GM20000 (cell line): ENCODE data around the gene SERPINF2.

Source experiments
- DNase-seq: peaks from one replicate; pipeline ENCODE4 v3.0.0; 2012; ENCODE audit warnings: low spot score
- TF ChIP-seq, protein P1 (sequence below): IDR thresholded peaks from 2 replicates; pipeline ENCODE4 v1.5.1; 2012; ENCODE audit warnings: mild to moderate bottlenecking, control low read depth; ENCODE audit errors: extremely low read depth, missing control alignments

The SERPINF2 gene

DNA sequence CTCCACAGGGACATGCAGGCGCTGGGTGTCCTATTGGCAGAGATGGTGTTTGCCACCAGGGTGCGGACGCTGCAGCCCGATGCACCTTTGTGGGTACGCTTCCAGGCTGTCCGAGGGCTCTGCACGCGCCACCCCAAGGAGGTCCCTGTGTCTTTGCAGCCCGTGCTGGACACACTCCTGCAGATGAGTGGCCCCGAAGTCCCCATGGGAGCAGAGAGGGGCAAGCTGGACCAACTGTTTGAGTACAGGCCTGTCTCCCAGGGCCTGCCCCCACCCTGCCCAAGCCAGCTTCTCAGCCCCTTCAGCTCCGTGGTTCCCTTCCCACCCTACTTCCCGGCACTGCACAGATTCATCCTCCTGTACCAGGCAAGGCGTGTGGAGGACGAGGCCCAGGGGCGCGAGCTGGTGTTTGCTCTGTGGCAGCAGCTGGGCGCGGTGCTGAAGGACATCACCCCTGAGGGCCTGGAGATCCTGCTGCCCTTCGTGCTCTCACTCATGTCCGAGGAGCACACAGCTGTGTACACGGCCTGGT lies 15.3 kb upstream of the SERPINF2 start:
- no peak for DNase-seq

DNA sequence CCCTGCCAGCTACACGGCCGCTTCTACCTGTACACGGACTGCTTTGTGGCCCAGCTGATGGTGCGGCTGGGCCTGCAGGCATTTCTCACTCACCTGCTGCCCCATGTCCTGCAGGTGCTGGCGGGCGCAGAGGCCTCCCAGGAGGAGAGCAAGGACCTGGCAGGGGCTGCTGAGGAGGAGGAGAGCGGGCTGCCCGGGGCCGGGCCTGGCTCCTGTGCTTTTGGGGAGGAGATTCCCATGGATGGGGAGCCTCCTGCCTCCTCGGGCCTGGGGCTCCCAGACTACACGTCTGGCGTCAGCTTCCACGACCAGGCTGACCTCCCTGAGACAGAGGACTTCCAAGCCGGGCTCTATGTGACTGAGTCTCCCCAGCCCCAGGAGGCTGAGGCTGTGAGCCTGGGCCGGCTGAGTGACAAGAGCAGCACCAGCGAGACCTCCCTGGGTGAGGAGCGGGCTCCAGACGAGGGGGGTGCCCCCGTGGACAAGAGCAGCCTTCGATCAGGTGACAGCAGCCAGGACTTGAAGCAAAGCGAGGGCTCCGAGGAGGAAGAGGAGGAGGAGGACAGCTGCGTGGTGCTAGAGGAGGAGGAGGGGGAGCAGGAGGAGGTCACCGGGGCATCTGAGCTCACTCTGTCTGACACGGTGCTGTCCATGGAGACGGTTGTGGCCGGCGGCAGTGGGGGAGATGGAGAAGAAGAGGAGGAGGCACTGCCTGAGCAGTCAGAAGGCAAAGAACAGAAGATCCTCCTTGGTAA lies 14.6 kb upstream of the SERPINF2 start:
- DNase-seq = no peak
- TF ChIP-seq, protein P1, sequence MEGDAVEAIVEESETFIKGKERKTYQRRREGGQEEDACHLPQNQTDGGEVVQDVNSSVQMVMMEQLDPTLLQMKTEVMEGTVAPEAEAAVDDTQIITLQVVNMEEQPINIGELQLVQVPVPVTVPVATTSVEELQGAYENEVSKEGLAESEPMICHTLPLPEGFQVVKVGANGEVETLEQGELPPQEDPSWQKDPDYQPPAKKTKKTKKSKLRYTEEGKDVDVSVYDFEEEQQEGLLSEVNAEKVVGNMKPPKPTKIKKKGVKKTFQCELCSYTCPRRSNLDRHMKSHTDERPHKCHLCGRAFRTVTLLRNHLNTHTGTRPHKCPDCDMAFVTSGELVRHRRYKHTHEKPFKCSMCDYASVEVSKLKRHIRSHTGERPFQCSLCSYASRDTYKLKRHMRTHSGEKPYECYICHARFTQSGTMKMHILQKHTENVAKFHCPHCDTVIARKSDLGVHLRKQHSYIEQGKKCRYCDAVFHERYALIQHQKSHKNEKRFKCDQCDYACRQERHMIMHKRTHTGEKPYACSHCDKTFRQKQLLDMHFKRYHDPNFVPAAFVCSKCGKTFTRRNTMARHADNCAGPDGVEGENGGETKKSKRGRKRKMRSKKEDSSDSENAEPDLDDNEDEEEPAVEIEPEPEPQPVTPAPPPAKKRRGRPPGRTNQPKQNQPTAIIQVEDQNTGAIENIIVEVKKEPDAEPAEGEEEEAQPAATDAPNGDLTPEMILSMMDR = no peak

More for the DNA sequence above, 15.3 kb upstream of the SERPINF2 start:
- TF ChIP-seq, protein P1 = no peak

DNA sequence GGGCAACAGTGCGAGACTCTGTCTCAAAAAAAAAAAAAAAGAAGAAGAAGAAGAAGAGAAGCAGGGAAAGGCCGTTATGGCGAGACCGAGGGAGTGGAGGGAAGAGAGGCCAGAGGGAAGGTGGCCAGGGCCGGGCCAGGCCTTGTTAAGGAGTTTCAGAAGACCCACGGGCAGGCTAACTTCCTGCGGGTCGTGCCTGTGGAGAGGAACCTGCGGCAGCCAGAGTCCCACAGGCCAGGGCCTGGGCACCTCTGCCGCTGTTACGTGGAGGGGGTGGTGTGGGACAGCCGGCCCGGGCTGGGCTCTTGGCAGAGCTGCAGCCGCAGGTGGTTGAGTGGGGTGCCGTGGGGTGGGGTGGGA lies 12.7 kb upstream of the SERPINF2 start:
- DNase-seq = no peak
- TF ChIP-seq, protein P1 = no peak

DNA sequence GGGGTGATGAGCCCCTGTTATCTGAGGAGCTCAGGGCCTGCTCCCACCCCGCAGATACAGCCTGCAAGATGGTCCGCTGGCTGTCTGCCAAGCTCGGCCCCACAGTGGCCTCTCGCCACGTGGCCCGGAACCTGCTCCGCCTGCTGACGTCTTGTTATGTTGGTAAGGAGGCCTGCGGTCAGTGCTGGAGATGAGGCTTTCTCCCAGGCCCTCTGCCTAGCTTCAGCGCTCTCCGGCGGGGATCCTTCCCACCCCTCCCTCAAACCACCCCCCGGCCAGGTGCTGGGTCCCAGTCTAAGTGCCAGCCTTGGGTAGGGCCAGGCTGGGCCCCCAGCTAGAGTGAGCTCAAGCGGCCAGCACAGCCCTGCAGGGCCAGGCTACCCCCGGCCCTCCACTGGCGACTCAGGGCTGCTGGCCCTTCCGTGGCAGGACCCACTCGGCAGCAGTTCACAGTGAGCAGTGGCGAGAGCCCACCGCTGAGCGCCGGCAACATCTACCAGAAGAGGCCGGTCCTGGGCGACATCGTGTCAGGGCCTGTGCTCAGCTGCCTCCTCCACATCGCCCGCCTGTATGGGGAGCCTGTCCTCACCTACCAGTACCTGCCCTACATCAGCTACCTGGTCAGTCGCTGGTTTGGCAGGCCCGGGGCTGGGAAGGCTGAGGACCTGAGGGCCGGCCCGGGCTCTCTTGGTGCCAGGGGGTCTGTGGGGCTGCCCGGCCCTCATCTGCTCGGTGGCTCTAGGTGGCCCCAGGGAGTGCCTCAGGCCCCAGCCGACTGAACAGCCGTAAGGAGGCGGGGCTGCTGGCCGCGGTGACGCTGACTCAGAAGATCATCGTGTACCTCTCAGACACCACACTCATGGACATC lies 12.1 kb upstream of the SERPINF2 start:
- no peak for DNase-seq
- TF ChIP-seq, protein P1 = no peak

DNA sequence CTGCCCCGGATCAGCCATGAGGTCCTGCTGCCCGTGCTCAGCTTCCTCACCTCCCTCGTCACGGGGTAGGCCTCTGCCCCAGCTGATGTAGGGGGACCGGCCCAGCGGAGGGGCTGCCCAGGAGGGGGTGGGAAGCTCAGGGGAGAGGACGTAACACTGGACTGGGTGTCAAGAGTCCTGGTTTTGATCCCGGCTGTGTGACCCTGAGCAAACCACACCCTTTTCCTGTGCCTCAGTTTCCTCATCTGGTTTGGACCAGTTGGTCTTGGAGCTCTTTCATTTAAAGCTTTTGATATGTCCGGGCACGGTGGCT lies 11.5 kb upstream of the SERPINF2 start:
- DNase-seq = no peak
- TF ChIP-seq, protein P1 = no peak

DNA sequence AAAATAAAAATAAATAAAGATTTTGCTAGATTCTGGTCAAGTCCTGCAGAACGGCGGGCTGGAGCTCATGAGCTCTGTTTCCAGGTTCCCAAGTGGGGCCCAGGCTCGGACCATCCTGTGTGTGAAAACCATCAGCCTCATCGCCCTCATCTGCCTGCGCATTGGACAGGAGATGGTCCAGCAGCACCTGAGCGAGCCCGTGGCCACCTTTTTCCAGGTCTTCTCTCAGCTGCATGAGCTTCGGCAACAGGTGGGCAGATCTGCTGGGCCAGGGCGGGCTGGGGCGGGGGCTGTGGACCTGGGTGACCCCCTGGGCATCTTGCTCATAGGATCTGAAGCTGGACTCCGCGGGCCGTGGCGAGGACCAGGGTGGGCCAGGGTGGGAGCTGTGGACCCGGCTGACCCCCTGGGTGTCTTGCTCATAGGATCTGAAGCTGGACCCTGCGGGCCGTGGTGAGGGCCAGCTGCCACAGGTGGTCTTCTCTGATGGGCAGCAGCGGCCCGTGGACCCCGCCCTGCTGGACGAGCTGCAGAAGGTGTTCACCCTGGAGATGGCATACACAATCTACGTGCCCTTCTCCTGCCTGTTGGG lies 10.3 kb upstream of the SERPINF2 start:
- TF ChIP-seq, protein P1 = no peak
- DNase-seq = no peak

DNA sequence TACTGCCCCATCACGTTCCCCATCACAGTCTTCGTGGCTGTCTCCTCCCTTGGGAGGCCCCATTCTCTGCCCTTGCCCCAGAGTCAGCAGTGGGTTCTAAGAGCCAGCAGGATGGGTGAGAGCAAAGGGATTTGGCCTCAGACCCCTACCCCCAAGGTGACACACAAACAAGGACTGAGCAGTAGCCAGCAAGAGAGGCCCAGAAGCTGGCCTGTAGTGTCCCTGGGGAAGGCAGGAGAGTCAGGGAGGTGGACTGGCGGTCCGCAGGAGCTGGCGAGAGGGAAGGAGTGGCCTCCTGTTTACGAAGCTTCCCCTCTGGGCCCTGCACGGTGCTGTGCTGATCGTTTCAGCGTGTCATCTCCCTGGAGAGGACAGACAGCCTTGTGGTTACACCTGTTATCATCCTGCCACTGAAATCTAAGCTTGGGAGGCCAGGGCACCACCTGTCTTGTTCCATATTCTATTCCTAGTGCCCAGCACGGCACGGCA lies 9.8 kb upstream of the SERPINF2 start:
- DNase-seq = no peak

More for the DNA sequence above, 9.8 kb upstream of the SERPINF2 start:
- TF ChIP-seq, protein P1 = no peak
